Heart left ventricle (tissue), 16 donors: Measurements from ENCODE around the gene STK32C. TPM values are rescaled to one million over a fixed set of nuclear protein-coding genes. Genes with fewer than 3 reads are reported as not detected.

Experiments used
- ATAC-seq, 4 donors: fragments of 200-7000 bp; cut with Tn5 transposase; one replicate each; pipeline ENCODE4 v1.9.1; 2020 to 2022; ENCODE audit warnings: moderate library complexity in 4 of 4, mild to moderate bottlenecking in 3 of 4, moderate number of reproducible peaks in 1 of 4
- DNase-seq, 5 donors: peaks; one replicate each; pipeline ENCODE4 v3.0.0-alpha.2; 2020
- H3K27ac ChIP-seq, 12 donors: fragments of 200-600 bp; sonication (generic) in 4 of 12; one replicate each; pipeline versions ENCODE4 v1.5.0 to v1.8.0; 2016 to 2022; ENCODE audit warnings: mild to moderate bottlenecking in 2 of 12
- H3K27me3 ChIP-seq, 9 donors: fragments of 200-600 bp; sonication (generic) in 2 of 9; one replicate each; pipeline versions ENCODE4 v1.5.1 to v1.8.0; 2016 to 2022; ENCODE audit warnings: mild to moderate bottlenecking in 3 of 9
- H3K36me3 ChIP-seq, 9 donors: fragments of 200-600 bp; sonication (generic) in 2 of 9; one replicate each; pipeline versions ENCODE4 v1.5.0 to v1.8.0; 2018 to 2022; ENCODE audit warnings: mild to moderate bottlenecking in 2 of 9
- H3K4me1 ChIP-seq, 12 donors: fragments of 200-600 bp; sonication (generic) in 4 of 12; one replicate each; pipeline versions ENCODE4 v1.5.0 to v1.8.0; 2016 to 2022; ENCODE audit warnings: mild to moderate bottlenecking in 3 of 12
- H3K4me3 ChIP-seq, 12 donors: fragments of 200-600 bp; sonication (generic) in 4 of 12; one replicate each; pipeline versions ENCODE4 v1.5.0 to v1.8.0; 2017 to 2022; ENCODE audit warnings: mild to moderate bottlenecking in 9 of 12, moderate library complexity in 4 of 12
- H3K9me3 ChIP-seq, 12 donors: fragments of 200-600 bp; sonication (generic) in 4 of 12; one replicate each; pipeline versions ENCODE4 v1.5.0 to v1.8.0; 2016 to 2022; ENCODE audit warnings: mild to moderate bottlenecking in 1 of 12
- POLR2A ChIP-seq, 2 donors: fragments of 450-650 bp; IDR thresholded peaks; one replicate each; pipeline ENCODE4 v1.6.1; 2017; ENCODE audit warnings: antibody characterized with exemption in 2 of 2, mild to moderate bottlenecking in 2 of 2, moderate library complexity in 2 of 2
- WGBS, 4 donors: extraction: QIAGEN DNeasy Blood & Tissue Kit in 2 of 4; methylation state at CpG; one replicate each; pipeline versions ENCODE4 v1.1.5 to v1.1.7; 2013 to 2018; 5-methylcytosine and 5-hydroxymethylcytosine counted together
- intact Hi-C, 10 donors: fragments of 100-400 bp; cut with DNase I; formaldehyde crosslinking; loops; one replicate each; pipeline versions ENCODE4 v1.11.1 to v1.14.2; 2022
- polyA plus RNA-seq, 2 donors: library from polyadenylated mRNA; stranded (reverse); fragments of 200-250 nt; gene quantifications; one replicate each; pipeline ENCODE4 v1.2.3, GENCODE V29; 2013
- total RNA-seq, 9 donors: library from RNA; depleted of rRNA in 2 of 9; stranded (reverse); fragments of >200 nt in 2 of 9; fragmentation: NEBNext Ultra II Directional in 3 of 9; extraction: Animal tissue kit (Norgen Biotek cat#: 25700) in 3 of 9; gene quantifications; one replicate each; pipeline versions ENCODE4 v1.1.0 to v1.2.4, GENCODE V29; 2016 to 2023
- TF ChIP-seq, protein P1 (sequence below), 12 donors: fragments of 200-600 bp; sonication (generic) in 4 of 12; IDR thresholded peaks; one replicate each; pipeline versions ENCODE4 v1.5.0 to v1.8.0; 2018 to 2022; ENCODE audit warnings: antibody characterized with exemption in 12 of 12, mild to moderate bottlenecking in 5 of 12
- donor health status: ischemic (EF 13 %, LVEDD 7.1; RV severe dilation, severe dysfunction).
- donor health status: healthy with polysubstance abuse.
- donor health status: DM: no; HTN: yes; CAD: no.
- donor health status: DM: no; HTN: no; CAD: no.
- donor health status: ischemic (EF 25% LVEDD 6.9; RV normal size, moderate dysfunction).
- donor health status: ischemic (EF 25% LVEDD 5.7; RV mildly dilated, moderate dysfunction).
- donor health status: healthy.
- donor health status: DM: yes; HTN: yes; CAD: no.
- donor health status: ischemic (EF 35%, LVEDD 5.7; RV mildly dilated, moderate dysfunction).
- donor health status: nonischemic (EF 11% LVEDD 7.7; RV severe dilation, severe dysfunction).
- donor health status: DM: yes; HTN: yes; CAD: no.
- donor health status: PGD.
- donor health status: ischemic (EF 29% LVEDD 5.4; RV normal size, mild dysfunction).
- donor health status: nonischemic (EF 23%, LVEDD 6.1; RV moderate dilation, normal function).

Gene STK32C
- total and polyA plus RNA-seq, 11 donors: 3.8 to 9.8 (median 6.2) TPM

- H3K36me3 ChIP-seq: no peaks in the 10 kb centered on the region
- H3K27me3 ChIP-seq: no peaks in the 10 kb centered on the region
- no peak overlapping the region for H3K4me3 ChIP-seq
- H3K9me3 ChIP-seq: no peaks in the 10 kb centered on the region
- H3K4me1 ChIP-seq: no peaks in the 10 kb centered on the region
- ATAC-seq (no peak), DNase-seq (no peak)
- no peak for TF ChIP-seq POLR2A (IDR thresholded peaks at IDR 0.05)
- TF ChIP-seq, protein P1, sequence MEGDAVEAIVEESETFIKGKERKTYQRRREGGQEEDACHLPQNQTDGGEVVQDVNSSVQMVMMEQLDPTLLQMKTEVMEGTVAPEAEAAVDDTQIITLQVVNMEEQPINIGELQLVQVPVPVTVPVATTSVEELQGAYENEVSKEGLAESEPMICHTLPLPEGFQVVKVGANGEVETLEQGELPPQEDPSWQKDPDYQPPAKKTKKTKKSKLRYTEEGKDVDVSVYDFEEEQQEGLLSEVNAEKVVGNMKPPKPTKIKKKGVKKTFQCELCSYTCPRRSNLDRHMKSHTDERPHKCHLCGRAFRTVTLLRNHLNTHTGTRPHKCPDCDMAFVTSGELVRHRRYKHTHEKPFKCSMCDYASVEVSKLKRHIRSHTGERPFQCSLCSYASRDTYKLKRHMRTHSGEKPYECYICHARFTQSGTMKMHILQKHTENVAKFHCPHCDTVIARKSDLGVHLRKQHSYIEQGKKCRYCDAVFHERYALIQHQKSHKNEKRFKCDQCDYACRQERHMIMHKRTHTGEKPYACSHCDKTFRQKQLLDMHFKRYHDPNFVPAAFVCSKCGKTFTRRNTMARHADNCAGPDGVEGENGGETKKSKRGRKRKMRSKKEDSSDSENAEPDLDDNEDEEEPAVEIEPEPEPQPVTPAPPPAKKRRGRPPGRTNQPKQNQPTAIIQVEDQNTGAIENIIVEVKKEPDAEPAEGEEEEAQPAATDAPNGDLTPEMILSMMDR (IDR thresholded peaks at IDR 0.05): no peak
- no peak overlapping the region for H3K27ac ChIP-seq
- intact Hi-C loops: no loop called here
- WGBS, 4 donors: 50 to 85% (median 81%) methylated on average over 2 to 5 of the region's 5 CpGs
Observed at GRCh38 chr10:132256866-132257265, 50.9 kb downstream of the STK32C start.

DNA sequence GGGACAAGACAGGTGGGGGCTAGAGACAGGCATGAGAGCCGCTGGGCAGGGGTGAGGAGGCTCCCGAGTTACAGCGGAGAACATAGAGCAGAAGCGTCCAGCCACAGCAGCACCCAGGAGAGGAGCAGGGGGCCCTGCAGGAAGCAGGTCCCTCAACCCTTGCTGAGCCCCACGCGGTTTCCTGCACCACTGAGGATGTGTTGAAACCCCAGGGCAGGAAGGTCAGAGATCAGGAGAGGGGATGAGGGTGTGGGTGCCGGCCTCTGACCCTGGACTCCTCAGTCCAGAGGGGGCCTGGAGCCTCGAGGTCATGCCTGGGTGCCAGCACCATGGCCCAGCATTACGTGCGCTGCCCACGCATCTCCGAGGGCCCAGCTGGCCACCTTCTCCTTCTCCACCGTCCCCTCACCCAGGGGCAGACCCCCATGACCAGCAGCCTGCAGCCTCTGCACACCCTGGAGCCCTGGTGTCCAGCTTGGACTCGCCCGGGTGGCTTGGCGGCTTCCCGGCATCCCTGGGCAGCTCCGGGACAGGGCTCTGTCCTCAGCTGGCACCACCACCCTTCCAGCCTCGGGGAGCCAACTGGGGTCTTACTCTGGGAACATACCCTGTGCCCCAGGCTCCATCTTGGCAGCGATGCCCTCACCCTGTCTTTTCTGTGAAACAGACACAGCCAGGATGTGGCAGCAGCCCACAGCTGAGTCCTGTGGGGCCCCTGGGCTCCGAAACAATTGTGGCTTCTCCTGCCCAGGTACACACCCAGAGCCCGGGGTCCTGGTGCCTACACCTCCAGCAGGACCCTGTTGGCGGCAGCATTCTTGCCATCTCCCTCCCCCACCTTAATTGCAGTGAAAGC lies 52.0 kb downstream of the STK32C start:
- 82 to 93% (median 88%) methylated on average over 9 to 23 of the region's 23 CpGs for WGBS, 4 donors
- H3K27me3 ChIP-seq: no peaks in the 10 kb centered on the region
- H3K9me3 ChIP-seq: no peaks in the 10 kb centered on the region
- no peak for DNase-seq
- H3K4me3 ChIP-seq: no peak overlapping the region
- no peaks in the 10 kb centered on the region for H3K36me3 ChIP-seq
- ATAC-seq: no peak
- intact Hi-C loops: no loop called here
- H3K27ac ChIP-seq: no peak overlapping the region
- TF ChIP-seq POLR2A (IDR thresholded peaks at IDR 0.05): no peak
- TF ChIP-seq, protein P1 (IDR thresholded peaks at IDR 0.05): no peak
- H3K4me1 ChIP-seq: no peaks in the 10 kb centered on the region

DNA sequence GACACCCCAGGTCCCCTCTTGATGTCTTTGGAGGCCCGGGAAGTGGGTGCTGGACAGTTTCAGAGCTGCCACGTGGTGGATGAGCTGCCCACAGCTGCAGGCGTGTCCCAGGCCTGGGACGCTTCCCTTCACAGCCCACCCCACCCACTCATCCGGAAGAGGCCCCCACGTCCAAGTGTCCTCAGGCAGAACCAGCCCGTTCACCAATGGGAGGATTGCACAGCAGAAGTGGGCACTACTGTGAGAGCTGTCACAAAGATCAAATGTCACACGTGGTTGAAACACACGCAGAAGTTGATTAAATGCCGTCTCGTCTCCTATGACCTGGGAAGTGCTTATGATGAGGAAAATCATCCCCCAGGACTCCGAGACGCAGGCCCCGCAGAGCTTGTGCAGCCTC lies 52.9 kb downstream of the STK32C start:
- no peaks in the 10 kb centered on the region for H3K9me3 ChIP-seq
- TF ChIP-seq, protein P1 (IDR thresholded peaks at IDR 0.05): no peak
- no peak for TF ChIP-seq POLR2A (IDR thresholded peaks at IDR 0.05)
- no peaks in the 10 kb centered on the region for H3K4me1 ChIP-seq
- intact Hi-C loops: no loop called here
- DNase-seq (no peak), ATAC-seq (no peak)
- no peaks in the 10 kb centered on the region for H3K36me3 ChIP-seq
- no peaks in the 10 kb centered on the region for H3K27me3 ChIP-seq
- H3K27ac ChIP-seq: no peak overlapping the region
- 77 to 92% (median 78%) methylated on average over 9 to 14 of the region's 14 CpGs for WGBS, 4 donors
- H3K4me3 ChIP-seq: no peak overlapping the region

DNA sequence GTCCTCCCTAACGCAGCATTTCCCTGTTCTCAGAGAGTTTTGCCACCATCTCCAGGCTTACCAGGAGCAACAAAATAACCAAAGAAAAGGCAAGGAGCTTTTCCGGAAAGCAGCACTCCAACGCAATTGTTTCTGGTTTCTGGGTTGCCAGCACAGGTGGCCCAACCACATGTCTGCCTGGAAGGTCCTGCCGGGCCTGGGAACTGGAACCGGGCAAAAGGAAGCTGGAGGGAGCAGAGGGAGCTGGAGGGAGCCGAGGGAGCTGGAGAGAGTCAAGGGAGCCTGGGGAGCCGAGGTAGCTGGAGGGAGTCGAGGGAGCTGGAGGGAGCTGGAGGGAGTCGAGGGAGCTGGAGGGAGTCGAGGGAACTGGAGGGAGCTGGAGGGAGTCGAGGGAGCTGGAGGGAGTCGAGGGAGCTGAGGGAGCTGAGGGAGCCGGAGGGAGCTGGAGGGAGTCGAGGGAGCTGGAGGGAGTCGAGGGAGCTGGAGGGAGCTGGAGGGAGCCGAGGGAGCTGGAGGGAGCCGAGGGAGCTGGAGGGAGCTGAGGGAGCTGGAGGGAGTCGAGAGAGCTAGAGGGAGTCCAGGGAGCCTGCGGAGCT lies 54.6 kb downstream of the STK32C start:
- Histone ChIP-seq H3K9me3 (no peaks in the 10 kb centered on the region), H3K27me3 (no peaks in the 10 kb centered on the region), H3K36me3 (no peaks in the 10 kb centered on the region), H3K4me1 (peaks cover 0 to 8% (median 0%) of the 10 kb centered on the region in 12 donors), H3K4me3 (no peak overlapping the region), H3K27ac (no peak overlapping the region)
- no peak for ATAC-seq
- TF ChIP-seq POLR2A (IDR thresholded peaks at IDR 0.05): no peak
- TF ChIP-seq, protein P1 (IDR thresholded peaks at IDR 0.05): no peak
- DNase-seq: no peak
- intact Hi-C loops: no loop called here
- 45 to 51% (median 45%) methylated on average over 19 of the region's 19 CpGs for WGBS, 4 donors
